NCI-H187 treated with DMSO at 0.1 percent for 48 hours (cell line): Measurements from ENCODE around the gene SMAD3.

Source experiments
- DNase-seq: peaks from one replicate; lab custom pipeline; 2025; lab: John Stamatoyannopoulos, UW

Gene SMAD3

GRCh38 chr15:67036775-67037555 lies 28.4 kb upstream of the SMAD3 start:
- no peak for DNase-seq

DNA sequence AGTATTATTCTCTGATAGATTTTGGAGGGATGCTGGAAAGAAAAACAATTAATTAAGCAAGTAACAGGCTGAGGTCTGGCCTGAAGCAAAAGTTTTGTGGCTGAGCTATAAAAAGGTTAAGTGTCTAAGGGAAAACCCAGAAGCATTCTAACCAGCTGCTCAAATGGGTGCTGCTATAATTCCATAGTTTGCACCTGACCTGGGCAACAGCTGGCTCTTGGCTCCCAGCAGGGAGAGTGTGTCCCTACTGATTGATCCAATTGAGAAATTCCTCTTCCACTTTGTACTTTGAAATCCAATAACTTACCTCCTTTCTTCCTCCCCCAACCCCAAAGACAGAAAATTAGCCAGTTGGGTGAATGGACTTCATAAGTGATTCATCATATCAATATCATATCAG lies 27.7 kb upstream of the SMAD3 start:
- DNase-seq: no peak

DNA sequence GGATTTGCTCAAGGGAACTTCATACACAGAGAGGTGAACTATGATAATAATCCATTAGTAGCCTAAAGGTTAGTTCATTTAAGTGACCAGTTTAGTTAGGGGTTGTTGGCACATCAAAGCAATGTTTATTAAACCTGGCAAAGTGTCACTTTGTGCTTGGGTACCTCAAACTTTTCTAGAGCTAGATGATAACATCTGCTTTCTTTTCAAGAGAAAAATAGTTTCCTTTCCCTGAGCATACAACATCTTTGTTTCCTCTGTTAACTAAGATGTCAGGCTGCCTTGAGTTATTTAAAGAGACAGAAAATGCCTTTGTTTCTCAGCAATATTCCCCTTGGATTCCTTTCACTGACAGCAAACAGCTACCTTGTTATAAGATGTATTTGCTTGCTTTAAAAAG lies 26.7 kb upstream of the SMAD3 start:
- no peak for DNase-seq

DNA sequence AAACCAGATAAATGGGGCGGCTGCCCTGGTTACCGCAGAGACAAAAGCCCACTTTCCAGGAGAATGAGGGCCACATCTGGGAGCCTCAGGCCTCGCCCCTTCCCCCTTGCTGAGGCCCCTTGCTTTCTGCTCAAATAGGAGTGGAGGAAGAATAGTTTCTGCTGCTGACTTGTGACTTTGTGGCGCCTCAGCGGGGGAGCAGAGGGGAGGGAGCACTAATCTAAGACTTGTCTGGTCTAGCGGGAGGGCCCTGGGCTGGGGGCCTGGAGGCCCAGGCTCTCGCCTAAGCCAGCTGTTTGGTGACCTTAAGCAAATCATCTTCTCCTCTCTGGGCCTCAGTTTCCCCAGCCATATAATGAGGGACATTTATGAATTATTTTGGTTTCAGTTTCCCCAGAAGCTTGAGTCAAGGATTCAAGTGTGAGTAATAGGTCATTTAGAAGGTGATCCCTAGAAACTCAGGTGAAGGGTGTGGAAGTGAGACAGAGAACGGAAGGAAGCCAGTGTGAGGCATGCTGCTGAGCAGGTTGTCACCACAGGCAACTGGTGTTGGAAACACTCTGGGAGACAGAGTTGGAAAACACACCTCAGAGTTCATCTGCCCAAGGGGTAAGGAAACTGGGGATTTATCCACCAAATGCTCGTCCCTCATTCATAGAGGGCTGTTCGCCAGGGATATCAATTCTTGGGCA lies 25.9 kb upstream of the SMAD3 start:
- no peak for DNase-seq

- DNase-seq: no peak
Observed at GRCh38 chr15:67040277-67040676, 25.1 kb upstream of the SMAD3 start.

- no peak for DNase-seq
Observed at GRCh38 chr15:67042551-67043142, 22.8 kb upstream of the SMAD3 start.

DNA sequence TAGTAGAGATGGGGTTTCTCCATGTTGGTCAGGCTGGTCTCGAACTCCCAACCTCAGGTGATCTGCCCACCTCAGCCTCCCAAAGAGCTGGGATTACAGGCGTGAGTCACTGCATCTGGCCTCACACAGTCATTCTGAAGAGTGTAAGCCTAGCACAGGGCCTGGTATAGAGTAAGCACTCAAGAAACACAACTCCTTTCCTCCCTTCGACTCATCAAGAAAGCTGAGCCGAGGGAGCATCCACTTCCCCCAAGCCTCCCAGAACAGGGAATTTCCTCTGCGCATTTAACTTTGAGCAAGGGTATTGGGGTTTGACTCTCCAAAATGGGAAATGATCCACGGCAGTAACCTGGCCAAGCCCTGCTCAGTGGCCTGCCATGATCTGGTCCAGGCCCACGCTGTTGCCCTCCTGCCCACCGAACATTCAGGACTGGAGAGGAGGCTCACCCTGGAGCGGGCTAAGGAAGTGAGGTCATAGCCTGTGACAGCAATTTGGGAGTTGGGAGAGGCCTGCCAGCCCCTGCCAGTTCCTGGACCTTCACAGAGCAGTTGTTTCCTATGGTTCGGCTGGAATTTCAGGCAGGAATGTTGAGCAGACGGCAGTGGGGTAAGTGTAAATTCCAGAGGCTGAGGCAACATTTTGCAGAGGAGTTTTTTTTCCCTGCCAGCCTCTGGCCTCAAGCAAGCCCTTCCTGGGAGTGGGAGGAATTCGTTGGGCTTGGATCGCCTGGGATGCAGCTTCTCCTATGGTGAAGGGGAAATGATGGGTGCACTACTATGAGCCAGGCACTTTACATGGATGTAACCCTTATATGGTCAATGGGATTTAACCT lies 21.2 kb upstream of the SMAD3 start:
- DNase-seq: no peak

DNA sequence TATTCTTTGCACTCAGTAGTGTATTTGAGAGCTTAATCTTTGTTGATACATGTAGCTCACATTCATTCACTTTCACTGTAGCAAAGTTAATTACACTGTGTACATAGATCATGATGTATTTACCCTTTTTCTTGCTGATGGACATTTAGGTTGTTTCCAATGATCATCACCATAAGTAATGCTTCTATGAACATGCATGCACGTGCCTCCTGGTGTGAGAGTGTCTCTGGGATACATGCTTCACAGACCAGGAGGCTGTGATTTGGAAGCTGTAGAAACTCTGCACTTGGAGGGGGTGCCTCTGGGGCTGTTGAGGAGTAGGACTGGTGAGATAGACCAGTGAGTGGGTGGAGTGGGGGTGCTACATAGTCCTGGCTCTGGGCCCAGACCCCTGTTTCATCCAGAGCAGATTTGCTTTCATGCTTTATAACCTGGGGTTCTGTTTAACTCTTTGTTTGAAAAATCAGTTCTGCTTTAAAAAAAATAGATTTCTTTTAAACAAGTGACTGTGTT lies 18.2 kb upstream of the SMAD3 start:
- DNase-seq: no peak

DNA sequence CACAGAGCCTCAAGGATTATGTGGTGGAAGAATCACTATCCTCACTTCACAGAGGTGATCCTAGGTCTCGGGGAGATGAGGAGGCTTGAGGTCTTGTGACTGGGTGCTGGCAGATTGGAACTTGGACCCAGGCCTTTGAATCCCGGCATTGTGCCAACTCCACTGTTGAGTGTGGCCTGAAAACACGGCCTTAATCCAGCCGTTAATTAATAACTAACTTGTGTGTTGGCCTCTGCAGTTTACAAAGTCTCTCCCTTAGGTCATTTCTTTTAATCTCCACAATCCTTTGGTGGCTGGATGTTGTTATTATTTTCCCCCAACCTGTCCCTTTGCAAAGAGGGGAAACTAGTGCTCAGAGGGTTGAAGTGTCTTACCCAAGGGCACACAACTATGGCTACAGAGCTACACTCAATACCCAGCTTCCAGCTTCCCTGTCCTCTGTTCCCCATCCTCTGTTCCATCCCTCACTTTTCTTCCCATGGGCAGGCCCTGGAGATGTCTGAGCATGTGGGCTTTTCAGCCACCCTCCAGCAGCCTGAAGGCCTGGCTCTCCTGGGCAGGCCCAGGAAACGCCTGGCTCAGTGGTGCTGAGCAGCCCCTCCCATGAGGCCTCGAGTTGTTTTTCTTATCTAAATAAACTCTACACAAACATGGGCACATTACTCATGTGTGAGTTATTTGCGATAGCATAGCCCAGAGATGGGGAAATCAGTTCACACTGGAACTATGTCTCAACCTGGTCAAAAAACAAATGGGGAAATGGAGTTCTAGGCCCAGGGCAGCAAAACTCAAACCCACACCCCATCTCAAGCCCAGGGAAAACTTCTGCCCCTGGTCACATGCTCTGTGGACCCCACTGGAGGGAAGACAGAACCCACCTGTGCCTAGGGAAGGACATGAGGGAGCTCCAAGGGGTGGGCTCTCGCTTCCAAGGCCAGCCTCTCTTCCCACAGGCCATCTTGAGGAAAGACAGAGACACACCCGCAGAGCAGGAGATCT lies 16.8 kb upstream of the SMAD3 start:
- DNase-seq: no peak

GRCh38 chr15:67049351-67050044 lies 15.9 kb upstream of the SMAD3 start:
- no peak for DNase-seq

GRCh38 chr15:67050062-67050461 lies 15.3 kb upstream of the SMAD3 start:
- DNase-seq: no peak

GRCh38 chr15:67050522-67051087 lies 14.8 kb upstream of the SMAD3 start:
- DNase-seq: no peak

- no peak for DNase-seq
Observed at GRCh38 chr15:67051088-67052045, 14.0 kb upstream of the SMAD3 start.

GRCh38 chr15:67054676-67055075 lies 10.7 kb upstream of the SMAD3 start:
- DNase-seq: no peak

DNA sequence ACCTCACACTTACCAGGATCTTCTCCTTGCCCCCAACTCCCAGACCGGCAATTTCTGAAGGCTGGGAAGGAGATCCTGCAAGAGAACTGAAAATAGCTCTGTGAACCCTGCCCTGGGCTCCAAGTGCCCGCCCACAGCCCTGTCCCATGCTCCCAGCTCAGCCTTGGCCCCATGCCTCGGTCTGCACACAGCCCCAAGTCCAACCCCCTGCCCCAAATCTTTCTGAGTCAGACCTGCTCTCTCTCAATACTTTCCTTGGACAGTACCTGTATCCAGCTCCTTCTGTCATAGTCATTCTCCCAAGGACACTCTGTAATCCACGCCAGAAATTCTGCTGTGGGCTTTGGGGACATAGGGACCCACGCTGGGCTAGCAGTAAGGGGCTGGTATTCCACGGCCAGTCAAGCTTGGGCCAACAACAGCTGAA lies 6.3 kb upstream of the SMAD3 start:
- no peak for DNase-seq

GRCh38 chr15:67061811-67062368 lies 3.5 kb upstream of the SMAD3 start:
- no peak for DNase-seq

- DNase-seq: no peak
Observed at GRCh38 chr15:67062369-67062985, 2.9 kb upstream of the SMAD3 start.
